ENCODE data around the gene HOTAIR. TPM values are rescaled to one million over a fixed set of nuclear protein-coding genes. Genes with fewer than 3 reads are reported as not detected.

Gene HOTAIR
- total RNA-seq, 4 donors from 2014 or later: 0.31 TPM; not detected in 3

DNA sequence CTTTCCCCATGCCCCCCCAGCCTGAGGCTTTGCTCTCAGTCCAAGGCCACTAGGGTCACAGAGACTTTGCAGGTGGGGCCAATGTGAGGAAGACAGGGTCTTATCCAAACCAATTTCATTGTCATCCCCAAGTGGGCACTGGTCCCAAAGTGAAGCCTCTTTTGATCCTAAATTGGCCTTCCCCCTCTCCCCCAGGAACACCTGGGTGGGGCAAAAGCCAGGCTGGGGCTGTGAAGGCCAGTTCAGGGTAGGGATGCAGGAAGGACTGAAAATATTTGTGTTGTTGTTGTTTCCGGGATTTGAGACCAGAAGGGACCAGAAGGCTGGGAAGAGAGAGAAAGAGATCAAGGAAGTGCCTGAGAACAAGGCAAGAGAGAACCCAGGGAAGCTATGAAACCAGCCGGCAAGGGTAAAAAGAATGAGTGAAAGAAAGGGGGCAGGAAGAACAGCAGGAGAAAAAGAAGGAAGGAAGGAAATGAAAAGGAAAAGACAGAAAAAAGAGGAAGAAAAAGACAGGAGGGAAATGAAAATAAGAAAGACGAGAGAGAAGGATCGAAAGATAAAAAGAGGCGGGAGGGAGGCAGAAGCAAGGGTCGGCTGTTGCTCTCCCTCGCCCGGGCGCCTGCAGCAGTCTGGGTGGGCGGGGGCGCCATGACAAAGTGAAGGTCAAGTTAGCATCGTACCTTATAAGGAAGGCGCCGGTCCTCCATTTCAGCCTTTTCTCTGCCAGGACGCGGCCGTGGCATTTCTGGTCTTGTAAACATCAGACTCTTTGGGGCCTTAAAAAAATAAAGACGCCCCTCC, 9.3 kb downstream of the HOTAIR start:
- Histone ChIP-seq H3K4me1 (peaks cover 0 to 37% (median 12%) of the 10 kb centered on the region in 3 donors), H3K27ac (no peak overlapping the region), H3K36me3 (no peaks in the 10 kb centered on the region), H3K9me3 (no peaks in the 10 kb centered on the region), H3K4me3 (no peak overlapping the region), H3K27me3 (peaks cover 100% of the 10 kb centered on the region)
- TF ChIP-seq CTCF (IDR thresholded peaks at IDR 0.05): no peak
- no peak for TF ChIP-seq EP300 (IDR thresholded peaks at IDR 0.05)
- no peak for TF ChIP-seq POLR2AphosphoS5 (IDR thresholded peaks at IDR 0.05)
- no peak for TF ChIP-seq POLR2A (IDR thresholded peaks at IDR 0.05)
- 4 to 5% methylated on average over 13 to 18 of the region's 18 CpGs for WGBS, 2 donors (ENCODE audit: low coverage in 1 of 2)
- no peak for ATAC-seq

DNA sequence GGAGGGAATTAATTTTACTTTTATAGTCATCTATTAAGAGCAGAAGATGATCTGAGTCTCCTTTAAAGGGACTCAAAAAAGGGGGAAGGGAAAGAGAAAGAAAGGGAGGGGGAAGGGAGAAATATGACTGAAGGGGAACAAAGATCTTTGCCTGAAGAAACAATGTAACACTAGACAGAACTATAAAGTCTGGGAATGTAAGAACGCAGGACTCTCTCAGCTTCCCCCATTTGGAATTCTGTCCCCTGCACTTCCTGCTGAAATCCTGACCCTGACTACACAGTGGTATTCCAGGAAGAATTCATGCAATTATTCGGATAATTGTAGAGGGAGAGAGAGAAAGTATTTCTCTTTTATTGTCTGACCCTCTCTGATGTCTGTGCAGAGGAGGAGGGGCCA, 10.4 kb downstream of the HOTAIR start:
- H3K36me3 ChIP-seq: no peaks in the 10 kb centered on the region
- peaks cover 100% of the 10 kb centered on the region for H3K27me3 ChIP-seq
- no peak for ATAC-seq
- TF ChIP-seq EP300 (IDR thresholded peaks at IDR 0.05) (no peak), POLR2A (IDR thresholded peaks at IDR 0.05) (no peak), CTCF (IDR thresholded peaks at IDR 0.05) (no peak), POLR2AphosphoS5 (IDR thresholded peaks at IDR 0.05) (no peak)
- H3K4me1 ChIP-seq: peaks cover 0 to 39% (median 12%) of the 10 kb centered on the region in 3 donors
- no peaks in the 10 kb centered on the region for H3K9me3 ChIP-seq
- 8 to 10% methylated on average over 1 to 2 of the region's 2 CpGs for WGBS, 2 donors (ENCODE audit: low coverage in 1 of 2)
- H3K27ac ChIP-seq: no peak overlapping the region
- H3K4me3 ChIP-seq: no peak overlapping the region

GRCh38 chr12:53963434-53964314, 11.1 kb downstream of the HOTAIR start:
- peaks cover 100% of the 10 kb centered on the region for H3K27me3 ChIP-seq
- 6 to 12% methylated on average over 19 to 21 of the region's 38 CpGs for WGBS, 2 donors (ENCODE audit: low coverage in 1 of 2)
- ATAC-seq: no peak

DNA sequence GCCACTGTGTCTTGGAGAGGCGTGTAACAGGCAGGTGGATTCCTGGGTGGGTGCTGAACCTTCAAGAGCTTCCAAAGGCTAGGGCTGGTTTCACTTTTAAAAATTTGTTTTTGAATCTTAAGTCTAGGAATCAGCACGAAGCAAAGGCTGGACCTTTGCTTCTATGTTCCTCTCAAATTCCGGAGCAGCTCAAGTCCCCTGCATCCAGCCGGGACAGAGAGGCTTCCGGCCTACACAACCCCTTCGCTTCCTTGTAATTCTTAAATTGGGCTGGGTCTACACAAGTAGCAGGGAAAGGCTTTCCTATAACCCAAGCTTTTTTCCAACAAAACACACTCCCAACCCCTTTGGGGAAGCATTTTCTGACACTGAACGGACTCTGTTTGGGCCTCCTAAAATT, 11.7 kb downstream of the HOTAIR start:
- Histone ChIP-seq H3K27me3 (peaks cover 100% of the 10 kb centered on the region), H3K4me3 (no peak overlapping the region), H3K27ac (no peak overlapping the region), H3K9me3 (no peaks in the 10 kb centered on the region), H3K4me1 (peaks cover 0 to 39% (median 12%) of the 10 kb centered on the region in 3 donors), H3K36me3 (no peaks in the 10 kb centered on the region)
- ATAC-seq: no peak
- no peak for TF ChIP-seq POLR2A (IDR thresholded peaks at IDR 0.05)
- TF ChIP-seq CTCF (IDR thresholded peaks at IDR 0.05): no peak
- TF ChIP-seq POLR2AphosphoS5 (IDR thresholded peaks at IDR 0.05): no peak
- no peak for TF ChIP-seq EP300 (IDR thresholded peaks at IDR 0.05)
- WGBS, 2 donors (ENCODE audit: low coverage in 1 of 2): 20 to 25% methylated on average over 2 to 7 of the region's 7 CpGs

More at GRCh38 chr12:53963434-53964314, 11.1 kb downstream of the HOTAIR start:
- TF ChIP-seq CTCF (IDR thresholded peaks at IDR 0.05) (no peak), POLR2A (IDR thresholded peaks at IDR 0.05) (no peak), POLR2AphosphoS5 (IDR thresholded peaks at IDR 0.05) (no peak), EP300 (IDR thresholded peaks at IDR 0.05) (no peak)
- Histone ChIP-seq H3K4me1 (peaks cover 0 to 39% (median 12%) of the 10 kb centered on the region in 3 donors), H3K9me3 (no peaks in the 10 kb centered on the region), H3K4me3 (no peak overlapping the region), H3K36me3 (no peaks in the 10 kb centered on the region), H3K27ac (no peak overlapping the region)
